Stimulated activated CD4-positive, alpha-beta T cell treated with anti-CD3 and anti-CD28 coated beads, Interleukin-15, amount 100 ng/mL, for 48 hours (primary cell): ENCODE results near the gene VWA5B2.

Experiments used
- DNase-seq, 2 donors: peaks; one replicate each; pipeline ENCODE4 v3.0.0-alpha.2; 2020; ENCODE audit warnings: low read depth in 2 of 2

The VWA5B2 gene

GRCh38 chr3:184223946-184224345 lies 5.4 kb upstream of the VWA5B2 start:
- DNase-seq, result no peak

- DNase-seq, result peak in 1 of 2 donors; percentile 36
Observed at GRCh38 chr3:184227481-184227935, 1.9 kb upstream of the VWA5B2 start.

- no peak for DNase-seq
Observed at GRCh38 chr3:184228376-184229137, 828 bp upstream of the VWA5B2 start.

GRCh38 chr3:184230081-184230602 lies 757 bp downstream of the VWA5B2 start:
- DNase-seq, result no peak

- no peak for DNase-seq
Observed at GRCh38 chr3:184230603-184231528, 1.5 kb downstream of the VWA5B2 start.

- no peak for DNase-seq
Observed at GRCh38 chr3:184231671-184232070, 2.3 kb downstream of the VWA5B2 start.

- no peak for DNase-seq
Observed at GRCh38 chr3:184233127-184233843, 3.9 kb downstream of the VWA5B2 start.

- no peak for DNase-seq
Observed at GRCh38 chr3:184234224-184234623, 4.8 kb downstream of the VWA5B2 start.

GRCh38 chr3:184234671-184235380 lies 5.4 kb downstream of the VWA5B2 start:
- no peak for DNase-seq

GRCh38 chr3:184235381-184236032 lies 6.1 kb downstream of the VWA5B2 start:
- no peak for DNase-seq

GRCh38 chr3:184236033-184236410 lies 6.6 kb downstream of the VWA5B2 start:
- DNase-seq, result no peak

GRCh38 chr3:184236636-184237035 lies 7.3 kb downstream of the VWA5B2 start:
- no peak for DNase-seq

GRCh38 chr3:184237211-184237610 lies 7.8 kb downstream of the VWA5B2 start:
- DNase-seq, result no peak

- no peak for DNase-seq
Observed at GRCh38 chr3:184237807-184238206, 8.4 kb downstream of the VWA5B2 start.

- DNase-seq, result no peak
Observed at GRCh38 chr3:184238246-184238818, 8.9 kb downstream of the VWA5B2 start.

GRCh38 chr3:184239221-184239620 lies 9.8 kb downstream of the VWA5B2 start:
- DNase-seq, result no peak

- no peak for DNase-seq
Observed at GRCh38 chr3:184239708-184240107, 10.3 kb downstream of the VWA5B2 start.

- DNase-seq, result no peak
Observed at GRCh38 chr3:184240384-184241140, 11.2 kb downstream of the VWA5B2 start.

- DNase-seq, result no peak
Observed at GRCh38 chr3:184241141-184241446, 11.7 kb downstream of the VWA5B2 start.
